NCI-H2227 treated with DMSO at 0.1 percent for 48 hours (cell line): ENCODE measurements around the gene ADTRP.
A peak's percentile ranks its signal among the peaks of the same experiment; 100 is the strongest.

Experiments used
- DNase-seq: peaks from one replicate; lab custom pipeline; 2025; lab: John Stamatoyannopoulos, UW

The ADTRP gene

GRCh38 chr6:11773013-11773412 lies 5.6 kb downstream of the ADTRP start:
- no peak for DNase-seq

GRCh38 chr6:11772109-11772825 lies 6.3 kb downstream of the ADTRP start:
- no peak for DNase-seq

GRCh38 chr6:11771473-11772048 lies 7.0 kb downstream of the ADTRP start:
- no peak for DNase-seq

- DNase-seq = peak; percentile 46
These were observed 7.8 kb downstream of the ADTRP start for GRCh38 chr6:11770546-11771466.

- peak; percentile 95 for DNase-seq
These were observed 8.6 kb downstream of the ADTRP start for GRCh38 chr6:11769811-11770545.

- DNase-seq = no peak
These were observed 9.4 kb downstream of the ADTRP start for GRCh38 chr6:11769244-11769643.

- DNase-seq = no peak
These were observed 10.4 kb downstream of the ADTRP start for GRCh38 chr6:11767978-11768756.

GRCh38 chr6:11767458-11767857 lies 11.1 kb downstream of the ADTRP start:
- DNase-seq = no peak

- no peak for DNase-seq
These were observed 11.8 kb downstream of the ADTRP start for GRCh38 chr6:11766589-11767450.

- DNase-seq = no peak
These were observed 12.6 kb downstream of the ADTRP start for GRCh38 chr6:11766043-11766442.

GRCh38 chr6:11764250-11764604 lies 14.4 kb downstream of the ADTRP start:
- DNase-seq = no peak

- DNase-seq = no peak
These were observed 14.9 kb downstream of the ADTRP start for GRCh38 chr6:11763460-11764249.

- DNase-seq = no peak
These were observed 15.7 kb downstream of the ADTRP start for GRCh38 chr6:11762794-11763459.

GRCh38 chr6:11761744-11762620 lies 16.6 kb downstream of the ADTRP start:
- DNase-seq = no peak

- no peak for DNase-seq
These were observed 18.6 kb downstream of the ADTRP start for GRCh38 chr6:11760015-11760473.

GRCh38 chr6:11758878-11759277 lies 19.7 kb downstream of the ADTRP start:
- no peak for DNase-seq

- DNase-seq = no peak
These were observed 21.9 kb downstream of the ADTRP start for GRCh38 chr6:11756726-11757125.

GRCh38 chr6:11756292-11756691 lies 22.3 kb downstream of the ADTRP start:
- DNase-seq = no peak
